HS-5 (cell line): ENCODE data around the gene OXSR1.

Experiments used
- DNase-seq: peaks from one replicate; pipeline ENCODE4 v3.0.0-alpha.2; 2012; ENCODE audit warnings: low read depth

The OXSR1 gene

GRCh38 chr3:38164952-38165721 is at the start of gene OXSR1:
OXSR1 (plus strand) TSS chr3:38165537; CDS start chr3:38165877, 340 bp downstream.
- peak; percentile 99 for DNase-seq

DNA sequence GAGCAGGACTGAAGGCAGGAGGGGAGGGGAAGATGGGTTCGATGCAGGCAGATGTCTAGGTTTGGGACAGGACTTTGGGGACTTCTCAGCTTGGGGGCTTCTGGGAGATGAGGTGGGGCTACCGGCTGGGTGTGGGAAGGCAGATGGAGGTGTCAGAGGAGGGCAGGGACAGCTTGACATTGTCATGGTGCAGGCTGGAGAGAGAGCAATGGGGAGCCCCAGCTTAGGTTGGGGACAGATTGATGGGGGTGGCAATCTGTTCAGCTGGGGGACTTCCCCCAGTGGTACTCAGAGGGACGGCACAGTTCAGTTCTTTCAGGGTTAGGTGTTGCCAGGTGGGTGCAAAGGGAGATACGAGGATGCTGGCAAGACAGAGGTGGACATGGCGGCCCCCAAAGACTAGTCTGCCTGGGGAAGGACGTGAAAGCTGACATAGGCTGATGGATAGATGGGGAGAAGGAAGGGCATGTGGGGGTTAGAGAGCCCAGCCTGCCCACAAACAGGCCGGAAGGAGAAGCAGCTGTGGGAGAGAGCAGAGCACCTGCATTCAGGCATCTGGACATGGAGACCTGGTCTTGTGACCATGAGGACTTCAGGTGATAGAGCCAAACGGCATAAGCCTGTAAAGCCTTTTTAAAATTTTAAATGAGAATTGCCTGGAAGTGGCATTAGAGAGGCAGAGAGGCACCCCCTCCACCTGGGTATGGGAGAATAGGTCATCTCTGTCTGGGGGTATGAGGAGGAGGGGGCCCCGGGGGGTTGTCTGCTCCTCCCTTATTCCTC is 49.5 kb upstream of the OXSR1 start:
- no peak for DNase-seq

GRCh38 chr3:38116471-38117162 is 48.7 kb upstream of the OXSR1 start:
- no peak for DNase-seq

DNA sequence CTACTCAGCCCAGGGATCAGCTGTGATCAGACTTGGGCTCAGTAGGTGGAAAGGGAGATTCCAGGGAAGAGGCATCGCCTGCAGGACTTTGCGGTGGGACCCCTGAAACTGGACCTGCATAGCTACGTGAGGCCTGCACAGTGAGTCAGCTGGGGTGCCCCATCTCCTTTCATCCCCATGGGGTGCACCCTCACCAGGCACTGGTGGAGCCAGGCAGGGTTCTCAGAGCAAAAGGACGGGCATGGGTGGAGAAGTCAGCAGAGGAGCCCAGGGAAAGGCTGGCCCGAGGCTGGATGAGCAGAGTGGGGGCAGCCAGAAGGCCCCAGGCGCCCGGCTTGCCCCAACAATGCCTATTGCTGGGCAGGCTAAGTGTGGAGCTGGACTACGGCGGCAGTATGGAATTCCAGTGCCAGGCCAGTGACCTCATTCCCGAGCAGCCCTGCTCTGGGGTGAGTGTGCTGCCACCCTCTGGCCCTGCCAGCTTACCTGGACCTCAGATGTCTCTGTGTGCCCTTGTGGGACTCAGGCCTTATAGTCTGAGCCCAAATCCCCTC is 48.1 kb upstream of the OXSR1 start:
- no peak for DNase-seq

- no peak for DNase-seq
Observed at GRCh38 chr3:38117748-38118420, 47.5 kb upstream of the OXSR1 start.

DNA sequence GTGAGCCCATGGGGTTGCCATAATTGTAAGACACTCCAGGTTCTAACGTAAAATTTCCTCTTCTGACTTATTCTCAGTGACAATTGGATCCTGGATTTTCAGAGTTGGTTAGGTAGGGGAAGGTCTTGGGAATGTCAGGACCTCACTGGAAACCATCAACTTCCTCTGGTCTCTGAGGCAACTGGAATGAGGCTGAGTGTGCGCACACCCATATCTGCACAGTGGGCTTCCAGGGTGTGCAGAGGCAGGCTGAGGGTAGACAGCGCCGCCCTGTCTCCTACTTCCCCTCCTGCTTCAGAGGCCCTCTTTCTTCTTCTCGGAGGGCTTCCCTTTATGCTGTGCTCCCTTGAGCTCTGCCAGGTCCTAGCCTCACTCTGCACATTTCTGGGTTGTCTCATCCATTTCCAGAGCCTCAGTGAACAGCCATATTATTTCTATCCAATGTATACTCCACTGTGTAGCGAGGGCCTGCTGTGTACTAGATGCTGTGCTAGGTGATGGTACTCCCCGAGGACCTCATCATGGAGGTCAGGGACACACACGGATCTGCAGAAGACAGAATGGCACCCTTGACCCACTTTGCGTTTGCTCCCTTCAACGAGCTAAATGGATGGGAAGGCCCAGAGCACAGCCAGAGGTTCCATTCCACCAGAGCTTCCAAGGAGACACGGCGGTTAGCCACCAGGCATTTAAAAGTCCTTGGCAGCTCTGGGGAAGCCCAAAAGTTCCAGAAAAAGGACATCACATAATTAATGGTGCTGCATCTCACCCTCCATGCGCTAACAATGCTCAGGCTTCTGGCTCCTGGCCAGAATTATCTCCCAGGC is 46.7 kb upstream of the OXSR1 start:
- no peak for DNase-seq

DNA sequence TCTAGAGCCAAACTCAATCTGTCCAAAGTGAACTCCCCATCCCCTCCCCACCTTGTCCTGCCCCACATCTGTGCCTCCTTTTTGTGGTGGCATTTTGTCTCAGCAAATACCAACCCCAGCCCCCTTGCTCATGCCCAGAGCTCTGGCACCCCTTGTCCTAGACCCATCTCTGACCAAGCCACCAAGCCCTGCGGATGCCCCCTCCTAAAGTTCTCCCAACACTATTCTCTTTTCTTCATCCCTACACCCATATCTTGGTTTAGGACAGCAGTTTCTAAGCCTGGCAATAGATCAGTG is 46.1 kb upstream of the OXSR1 start:
- no peak for DNase-seq

DNA sequence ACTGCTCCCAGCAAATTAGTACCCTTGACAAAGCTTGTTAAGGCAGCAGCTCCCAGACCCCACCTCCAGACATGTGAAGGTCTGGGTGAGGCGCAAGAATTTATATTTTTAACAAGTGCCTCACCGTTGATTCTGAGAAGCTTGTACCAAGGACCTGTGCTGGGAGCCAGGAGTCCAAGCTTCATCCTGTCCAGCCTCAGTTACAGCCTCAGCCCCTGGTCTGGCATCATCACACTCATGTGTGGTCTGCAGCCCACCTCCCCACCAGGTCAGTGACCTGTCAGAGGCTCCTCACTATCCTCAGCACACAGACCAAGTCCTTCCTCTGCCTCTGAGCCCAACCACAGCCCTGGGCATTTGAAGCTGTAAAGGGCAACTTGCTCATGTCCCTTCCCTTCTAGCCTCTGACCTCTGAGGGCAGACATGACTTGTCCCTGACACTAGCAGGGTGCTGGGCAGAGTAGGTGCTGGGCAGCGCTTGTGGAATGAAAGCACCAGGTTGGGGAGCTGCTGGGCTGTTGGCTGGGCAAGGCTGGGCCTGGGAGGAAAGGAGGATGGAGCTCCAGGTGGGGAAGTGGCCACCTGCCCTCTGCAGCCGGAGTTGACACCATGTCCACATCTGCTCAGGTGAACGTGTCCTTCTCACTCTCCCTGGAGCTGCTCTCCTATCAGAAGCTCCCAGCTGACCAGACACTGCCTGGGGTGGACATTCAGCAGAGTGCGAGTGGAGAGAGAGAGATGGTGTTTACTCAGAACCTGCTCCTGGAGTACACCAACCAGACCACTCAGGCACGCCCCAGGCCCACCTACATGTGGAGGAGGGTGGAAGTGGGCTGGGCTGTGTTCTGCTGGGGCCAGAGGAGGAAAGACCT is 45.3 kb upstream of the OXSR1 start:
- no peak for DNase-seq

DNA sequence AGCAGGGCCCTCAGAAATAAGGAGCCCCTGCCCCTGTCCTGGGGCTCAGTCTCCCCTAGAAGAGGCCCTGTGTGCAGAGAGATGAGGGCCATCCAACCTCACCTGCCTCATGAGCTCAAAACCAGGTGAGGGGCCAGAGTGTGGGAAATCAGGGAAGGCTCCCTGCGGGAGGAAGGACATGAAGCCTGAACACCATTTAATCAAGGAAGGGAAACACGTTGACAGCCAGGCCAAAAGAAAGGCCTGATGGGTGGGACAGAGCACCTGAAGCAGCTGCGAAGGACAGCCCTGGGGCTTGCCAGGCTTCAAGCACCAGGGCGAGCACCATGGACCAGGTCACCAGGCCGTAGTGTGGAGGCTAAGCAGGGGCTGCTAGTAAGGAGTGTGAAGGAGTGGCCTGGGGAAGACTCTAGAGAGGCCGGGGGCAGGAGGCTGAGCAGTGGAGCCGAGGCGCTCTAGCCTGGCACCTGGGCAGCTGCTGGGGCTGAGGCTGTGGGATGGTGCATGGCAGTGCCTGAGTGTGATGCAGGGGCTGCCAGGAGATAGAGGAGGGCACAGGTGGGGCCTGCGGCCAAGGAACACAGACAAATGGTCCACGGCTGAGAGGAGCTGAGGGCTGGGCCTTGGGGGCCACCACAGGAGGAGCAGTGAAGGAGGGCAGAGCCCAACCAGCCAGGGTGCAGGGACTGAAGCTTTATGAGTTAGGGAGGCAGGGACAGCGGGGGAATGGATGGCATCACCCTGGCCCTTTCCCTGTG is 44.5 kb upstream of the OXSR1 start:
- DNase-seq: no peak

DNA sequence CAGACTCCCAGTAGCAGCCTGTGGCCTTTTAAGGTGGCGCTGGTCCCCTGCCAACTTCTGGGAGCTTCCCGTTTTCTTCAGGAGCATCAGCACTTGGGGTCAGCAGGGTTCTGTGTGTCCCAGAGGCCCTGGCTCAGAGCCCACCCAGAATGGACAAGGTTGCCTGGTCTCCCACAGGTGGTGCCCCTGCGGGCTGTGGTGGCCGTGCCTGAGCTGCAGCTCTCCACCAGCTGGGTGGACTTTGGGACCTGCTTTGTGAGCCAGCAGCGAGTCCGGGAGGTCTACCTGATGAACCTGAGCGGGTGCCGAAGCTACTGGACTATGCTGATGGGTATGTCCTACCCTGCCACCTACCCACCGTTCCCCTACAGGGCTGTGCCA is 43.9 kb upstream of the OXSR1 start:
- DNase-seq: no peak

DNA sequence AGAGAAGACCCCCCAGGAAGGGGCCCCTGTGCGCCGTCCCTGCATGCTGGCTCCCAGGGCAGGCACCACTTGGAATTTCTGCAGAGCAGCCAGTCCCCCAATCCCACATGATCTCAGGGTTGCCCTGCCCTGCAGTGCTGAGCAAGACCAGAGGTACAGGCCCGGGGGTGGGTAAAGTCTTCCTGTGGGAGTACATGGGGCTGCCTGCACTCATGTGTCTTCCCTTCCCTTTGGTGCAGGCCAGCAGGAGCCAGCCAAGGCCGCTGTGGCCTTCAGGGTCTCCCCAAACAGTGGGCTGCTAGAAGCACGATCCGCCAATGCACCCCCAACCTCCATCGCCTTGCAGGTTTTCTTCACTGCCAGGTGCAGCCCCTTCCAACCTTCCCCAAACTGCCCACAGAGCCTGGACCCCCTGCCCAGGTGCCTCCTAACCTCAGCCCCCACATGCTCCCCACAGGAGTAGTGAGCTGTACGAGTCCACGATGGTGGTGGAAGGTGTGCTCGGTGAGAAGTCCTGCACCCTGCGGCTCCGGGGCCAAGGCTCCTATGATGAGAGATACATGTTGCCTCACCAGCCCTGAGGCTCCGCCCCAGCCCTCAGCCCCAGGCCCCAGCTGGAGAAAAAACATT is 43.4 kb upstream of the OXSR1 start:
- DNase-seq: no peak

- no peak for DNase-seq
Observed at GRCh38 chr3:38122712-38123290, 42.5 kb upstream of the OXSR1 start.

GRCh38 chr3:38124324-38125122 is 40.8 kb upstream of the OXSR1 start:
- DNase-seq: no peak

GRCh38 chr3:38125305-38126120 is 39.8 kb upstream of the OXSR1 start:
- DNase-seq: no peak

GRCh38 chr3:38126121-38126892 is 39.0 kb upstream of the OXSR1 start:
- no peak for DNase-seq

DNA sequence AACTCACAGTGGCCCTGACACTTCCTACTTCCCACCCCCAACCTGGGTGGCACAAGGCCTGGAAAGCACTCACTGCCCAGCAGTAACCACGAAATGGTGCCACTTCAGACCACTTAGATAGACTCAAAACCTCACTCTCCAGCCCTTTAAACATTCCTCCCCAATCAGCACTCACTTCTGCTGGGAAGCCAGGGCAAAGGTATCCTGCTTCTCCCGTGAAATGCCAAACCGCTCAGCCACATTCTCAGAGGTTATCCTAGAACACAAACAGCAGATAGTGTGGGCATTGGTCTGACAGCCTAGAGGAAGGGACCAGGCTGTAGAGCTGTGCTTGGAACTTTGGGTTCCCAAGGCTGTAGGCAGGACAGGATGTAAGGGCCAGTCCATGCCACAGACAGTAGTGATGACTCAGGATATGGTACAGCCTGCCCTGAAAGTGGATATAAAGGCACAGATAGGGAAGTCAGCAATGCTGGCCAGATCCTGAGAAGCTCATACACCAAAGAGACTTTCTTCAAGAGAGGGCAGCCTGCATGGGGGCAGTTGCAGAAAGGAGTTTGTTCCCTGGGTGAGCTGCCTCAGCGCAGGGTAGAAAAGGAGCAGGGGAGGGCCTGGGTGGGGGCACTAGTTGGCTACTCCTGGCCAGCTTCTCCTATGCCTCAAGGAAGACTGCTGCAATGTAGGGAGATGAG is 37.6 kb upstream of the OXSR1 start:
- no peak for DNase-seq
